ENCODE results near the gene ADK. TPM values are rescaled to one million over a fixed set of nuclear protein-coding genes. Genes with fewer than 3 reads are reported as not detected.

ADK gene
- total and polyA plus RNA-seq, 2 of the 4 experiments (the other 2 are of a cell fraction): 30.6 to 40.9 TPM

DNA sequence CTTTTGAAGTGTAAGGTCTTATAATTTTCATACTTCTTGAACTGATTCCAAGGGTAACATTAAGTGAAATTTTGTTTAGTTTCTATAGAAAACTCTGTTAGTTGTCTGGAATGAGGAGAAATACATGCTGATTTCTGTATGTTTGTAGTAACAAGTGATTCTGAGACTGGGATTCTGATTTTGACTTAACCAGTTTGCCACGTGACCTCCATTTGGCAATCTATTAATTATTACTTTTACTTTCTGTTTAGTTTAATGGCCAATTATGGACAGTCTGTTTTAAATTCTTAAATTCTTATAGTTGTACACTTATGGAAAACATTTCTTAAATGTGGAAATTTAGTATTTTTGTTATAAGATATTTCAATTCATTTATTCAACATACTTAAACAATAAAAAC is 163.1 kb downstream of the ADK start:
- H3K4me3 ChIP-seq (ENCODE audit: insufficient read depth, low read depth, low read length): no peak overlapping the region
- no CpG with 5 or more reads among the region's 1 CpG for WGBS, 2 experiments (ENCODE audit: extremely low coverage in 2 of 2, insufficient read length in 1 of 2)
- H4K5ac ChIP-seq (ENCODE audit: low read depth, low read length): no peak overlapping the region
- no peak overlapping the region for H2BK120ac ChIP-seq (ENCODE audit: low read depth, low read length)
- no peak overlapping the region for H2BK5ac ChIP-seq (ENCODE audit: low read depth, low read length, poor library complexity, severe bottlenecking)
- H4K8ac ChIP-seq (ENCODE audit: low read depth in 2 of 2, low read length in 2 of 2): peak overlapping the region in 1 of 2 experiments; percentile 65; a peak in 1 of 4 replicates
- dilution Hi-C loops (cut with HindIII; ENCODE audit: low sequenced_read_pairs, unreplicated experiment): no loop called here
- TF ChIP-seq, protein P1, sequence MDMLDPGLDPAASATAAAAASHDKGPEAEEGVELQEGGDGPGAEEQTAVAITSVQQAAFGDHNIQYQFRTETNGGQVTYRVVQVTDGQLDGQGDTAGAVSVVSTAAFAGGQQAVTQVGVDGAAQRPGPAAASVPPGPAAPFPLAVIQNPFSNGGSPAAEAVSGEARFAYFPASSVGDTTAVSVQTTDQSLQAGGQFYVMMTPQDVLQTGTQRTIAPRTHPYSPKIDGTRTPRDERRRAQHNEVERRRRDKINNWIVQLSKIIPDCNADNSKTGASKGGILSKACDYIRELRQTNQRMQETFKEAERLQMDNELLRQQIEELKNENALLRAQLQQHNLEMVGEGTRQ (IDR thresholded peaks at IDR 0.05; ENCODE audit: low read depth, low read length): peak; percentile 54; the same call in 1 of the 2 replicates
- TF ChIP-seq RAD21 (IDR thresholded peaks at IDR 0.05; ENCODE audit: low read length): no peak
- intact Hi-C loops (cut with micrococcal nuclease): no loop called here
- no peak overlapping the region; the same call in 1 of the 2 replicates for H3K14ac ChIP-seq (replicated peaks; ENCODE audit: low read depth, low read length)
- ChIA-PET CTCF (no interaction called here), POLR2A (ENCODE audit: unreplicated experiment) (no interaction called here)
- H3K56ac ChIP-seq (ENCODE audit: extremely low read depth, insufficient read depth, low read length): no peak overlapping the region
- H4K20me1 ChIP-seq (ENCODE audit: insufficient read depth, low read length): no peaks in the 10 kb centered on the region
- no peak overlapping the region for H3K18ac ChIP-seq (ENCODE audit: low read depth, low read length)
- no peak overlapping the region for H2AK5ac ChIP-seq (ENCODE audit: low read depth, low read length)
- H2BK20ac ChIP-seq (ENCODE audit: low read depth, low read length): no peak overlapping the region
- no peaks in the 10 kb centered on the region for H3K9me3 ChIP-seq (ENCODE audit: control insufficient read depth, insufficient read depth, low read length)
- no peak overlapping the region for H4K91ac ChIP-seq (ENCODE audit: insufficient read depth, low read depth, low read length)
- H3K27ac ChIP-seq (ENCODE audit: insufficient read depth, low read length): no peak overlapping the region
- in situ Hi-C loops (cut with MboI; ENCODE audit: low sequenced_read_pairs): no loop called here
- H3K9ac ChIP-seq (ENCODE audit: low read depth, low read length): no peak overlapping the region
- peak overlapping the region; percentile 76 for H3K4me2 ChIP-seq (ENCODE audit: low read depth, low read length)
- H3K4me1 ChIP-seq (ENCODE audit: control insufficient read depth, insufficient read depth, low read length): no peaks in the 10 kb centered on the region; the same call in 1 of the 2 replicates
- DNase-seq: no peak
- BruUV-seq (replicated peaks): no TSS peak
- peaks cover 8% of the 10 kb centered on the region in 2 experiments for H3K79me1 ChIP-seq (ENCODE audit: low read depth in 1 of 2, low read length in 2 of 2)
- no peak overlapping the region for H2AK9ac ChIP-seq (replicated peaks; ENCODE audit: low read depth, low read length, poor library complexity)
- H3K23ac ChIP-seq (ENCODE audit: low read depth, low read length): no peak overlapping the region
- no peak for ATAC-seq (ENCODE audit: low read depth)
- H3K36me3 ChIP-seq (ENCODE audit: control insufficient read depth, insufficient read depth, low read length): 0 out of 2 replicates have a peak, but pooled peaks cover under 1% of the 10 kb centered on the region
- 0 out of 2 replicates have a peak, but pooled peaks cover 2% of the 10 kb centered on the region for H3K9me1 ChIP-seq (ENCODE audit: insufficient read depth, low read length)
- no peak overlapping the region for H2AFZ ChIP-seq (replicated peaks; ENCODE audit: low read length, poor library complexity)
- no peaks in the 10 kb centered on the region for H3K27me3 ChIP-seq (ENCODE audit: control insufficient read depth, insufficient read depth, low read length)
- H3K4ac ChIP-seq (ENCODE audit: low read depth, low read length): no peak overlapping the region
- H2BK15ac ChIP-seq (ENCODE audit: low read depth, low read length): no peak overlapping the region

Data from IMR-90 (cell line).